HepG2 (cell line): ENCODE measurements around the gene CDHR3. TPM values are rescaled to one million over a fixed set of nuclear protein-coding genes. Genes with fewer than 3 reads are reported as not detected.

Experiments
- ELF4 ChIP-seq: sonication (generic); formaldehyde crosslinking; IDR thresholded peaks from 2 replicates; pipeline ENCODE4 v1.5.0; 2020; ENCODE audit warnings: missing genetic modification reagents, mild to moderate bottlenecking, moderate library complexity, borderline replicate concordance
- KDM5B ChIP-seq: sonication (generic); formaldehyde crosslinking; IDR thresholded peaks from 2 replicates; pipeline ENCODE4 v1.4.0; 2020; ENCODE audit warnings: missing genetic modification reagents, mild to moderate bottlenecking, borderline replicate concordance
- MXD3 ChIP-seq: IDR thresholded peaks from 2 replicates; pipeline ENCODE4 v1.6.1; 2016; ENCODE audit warnings: mild to moderate bottlenecking, missing biosample characterization, missing genetic modification reagents
- REL ChIP-seq: sonication (generic); formaldehyde crosslinking; conservative IDR thresholded peaks from 2 replicates; pipeline ENCODE4 v1.8.0; 2022; ENCODE audit warnings: mild to moderate bottlenecking, missing genetic modification reagents, moderate library complexity
- SALL2 ChIP-seq: sonication (generic); formaldehyde crosslinking; IDR thresholded peaks from 2 replicates; pipeline ENCODE4 v1.8.1; 2023; ENCODE audit warnings: mild to moderate bottlenecking, missing genetic modification reagents, inconsistent platforms
- TOPORS ChIP-seq: sonication (generic); formaldehyde crosslinking; IDR thresholded peaks from 2 replicates; pipeline ENCODE4 v1.8.0; 2023; ENCODE audit warnings: mild to moderate bottlenecking, missing genetic modification reagents
- USF2 ChIP-seq, 2 experiments: sonication (generic) in 1 of 2; formaldehyde crosslinking in 1 of 2; IDR thresholded peaks; 2 replicates each; pipeline versions ENCODE4 v1.5.1 to v1.6.1; 2011 to 2020; ENCODE audit warnings: borderline replicate concordance in 1 of 2, low read depth in 1 of 2, low read length in 1 of 2, mild to moderate bottlenecking in 1 of 2, missing genetic modification reagents in 1 of 2, moderate library complexity in 1 of 2
- ZKSCAN5 ChIP-seq: sonication (generic); formaldehyde crosslinking; IDR thresholded peaks from 2 replicates; pipeline ENCODE4 v1.5.1; 2020; ENCODE audit warnings: mild to moderate bottlenecking, missing genetic modification reagents
- ZNF260 ChIP-seq: sonication (generic); formaldehyde crosslinking; IDR thresholded peaks from 2 replicates; pipeline ENCODE4 v1.4.0; 2020; ENCODE audit warnings: missing genetic modification reagents, low read depth, mild to moderate bottlenecking, borderline replicate concordance
- ZNF691 ChIP-seq: sonication (generic); formaldehyde crosslinking; IDR thresholded peaks from 2 replicates; pipeline ENCODE4 v1.4.0; 2020; ENCODE audit warnings: missing genetic modification reagents, low read depth, mild to moderate bottlenecking, borderline replicate concordance
- polyA plus RNA-seq, 8 experiments: library from polyadenylated mRNA; depleted of rRNA in 3 of 8; stranded (reverse) in 7 of 8; unstranded in 1 of 8; fragments of >200 nt; fragmentation: Illumina TruSeq in 4 of 8; extraction: Trizol in 4 of 8; gene quantifications; 2 replicates each; pipeline versions ENCODE4 v1.2.1 to v1.2.3, GENCODE V29; 2011 to 2016; ENCODE audit warnings: low read depth in 4 of 8, missing spikeins in 1 of 8, mixed read lengths in 1 of 8; ENCODE audit not compliant: insufficient read depth in 1 of 8
- total RNA-seq, 5 experiments: library from RNA; depleted of rRNA; stranded (reverse); fragments of >200 nt; fragmentation: Illumina TruSeq; extraction: Trizol; gene quantifications; 2 replicates each; pipeline ENCODE4 v1.2.3, GENCODE V29; 2016; ENCODE audit warnings: low read depth in 1 of 5
- TF ChIP-seq, protein P1 (sequence below): sonication (generic); formaldehyde crosslinking; IDR thresholded peaks from 2 replicates; pipeline ENCODE4 v1.4.0; 2020; ENCODE audit warnings: mild to moderate bottlenecking, missing genetic modification reagents
- TF ChIP-seq, protein P2 (sequence below): sonication (generic); formaldehyde crosslinking; IDR thresholded peaks from 2 replicates; pipeline ENCODE4 v1.4.0; 2020; ENCODE audit warnings: missing genetic modification reagents, borderline replicate concordance

Gene CDHR3
- total and polyA plus RNA-seq, 2 of the 13 experiments (the other 11 are each of a cell fraction or from before 2014, with no cell fraction given) = 6.5 to 11.8 TPM

- TF ChIP-seq ZKSCAN5 (no peak), ZNF260 (CRISPR knock-in tag) (no peak), MXD3 (CRISPR knock-in tag) (no peak), REL (CRISPR knock-in tag) (no peak), TOPORS (no peak), KDM5B (CRISPR knock-in tag) (no peak), ZNF691 (CRISPR knock-in tag) (0 out of 2 replicates have a peak, but pooled peaks have one; percentile 27), ELF4 (CRISPR knock-in tag) (no peak), SALL2 (no peak), USF2 (IDR thresholded peaks at IDR 0.05; ENCODE audit: low read depth, low read length) (no peak), USF2 (CRISPR knock-in tag; IDR thresholded peaks at IDR 0.05; ENCODE audit: borderline replicate concordance) (no peak)
- TF ChIP-seq, protein P1, sequence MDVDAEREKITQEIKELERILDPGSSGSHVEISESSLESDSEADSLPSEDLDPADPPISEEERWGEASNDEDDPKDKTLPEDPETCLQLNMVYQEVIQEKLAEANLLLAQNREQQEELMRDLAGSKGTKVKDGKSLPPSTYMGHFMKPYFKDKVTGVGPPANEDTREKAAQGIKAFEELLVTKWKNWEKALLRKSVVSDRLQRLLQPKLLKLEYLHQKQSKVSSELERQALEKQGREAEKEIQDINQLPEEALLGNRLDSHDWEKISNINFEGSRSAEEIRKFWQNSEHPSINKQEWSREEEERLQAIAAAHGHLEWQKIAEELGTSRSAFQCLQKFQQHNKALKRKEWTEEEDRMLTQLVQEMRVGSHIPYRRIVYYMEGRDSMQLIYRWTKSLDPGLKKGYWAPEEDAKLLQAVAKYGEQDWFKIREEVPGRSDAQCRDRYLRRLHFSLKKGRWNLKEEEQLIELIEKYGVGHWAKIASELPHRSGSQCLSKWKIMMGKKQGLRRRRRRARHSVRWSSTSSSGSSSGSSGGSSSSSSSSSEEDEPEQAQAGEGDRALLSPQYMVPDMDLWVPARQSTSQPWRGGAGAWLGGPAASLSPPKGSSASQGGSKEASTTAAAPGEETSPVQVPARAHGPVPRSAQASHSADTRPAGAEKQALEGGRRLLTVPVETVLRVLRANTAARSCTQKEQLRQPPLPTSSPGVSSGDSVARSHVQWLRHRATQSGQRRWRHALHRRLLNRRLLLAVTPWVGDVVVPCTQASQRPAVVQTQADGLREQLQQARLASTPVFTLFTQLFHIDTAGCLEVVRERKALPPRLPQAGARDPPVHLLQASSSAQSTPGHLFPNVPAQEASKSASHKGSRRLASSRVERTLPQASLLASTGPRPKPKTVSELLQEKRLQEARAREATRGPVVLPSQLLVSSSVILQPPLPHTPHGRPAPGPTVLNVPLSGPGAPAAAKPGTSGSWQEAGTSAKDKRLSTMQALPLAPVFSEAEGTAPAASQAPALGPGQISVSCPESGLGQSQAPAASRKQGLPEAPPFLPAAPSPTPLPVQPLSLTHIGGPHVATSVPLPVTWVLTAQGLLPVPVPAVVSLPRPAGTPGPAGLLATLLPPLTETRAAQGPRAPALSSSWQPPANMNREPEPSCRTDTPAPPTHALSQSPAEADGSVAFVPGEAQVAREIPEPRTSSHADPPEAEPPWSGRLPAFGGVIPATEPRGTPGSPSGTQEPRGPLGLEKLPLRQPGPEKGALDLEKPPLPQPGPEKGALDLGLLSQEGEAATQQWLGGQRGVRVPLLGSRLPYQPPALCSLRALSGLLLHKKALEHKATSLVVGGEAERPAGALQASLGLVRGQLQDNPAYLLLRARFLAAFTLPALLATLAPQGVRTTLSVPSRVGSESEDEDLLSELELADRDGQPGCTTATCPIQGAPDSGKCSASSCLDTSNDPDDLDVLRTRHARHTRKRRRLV = no peak
- TF ChIP-seq, protein P2, sequence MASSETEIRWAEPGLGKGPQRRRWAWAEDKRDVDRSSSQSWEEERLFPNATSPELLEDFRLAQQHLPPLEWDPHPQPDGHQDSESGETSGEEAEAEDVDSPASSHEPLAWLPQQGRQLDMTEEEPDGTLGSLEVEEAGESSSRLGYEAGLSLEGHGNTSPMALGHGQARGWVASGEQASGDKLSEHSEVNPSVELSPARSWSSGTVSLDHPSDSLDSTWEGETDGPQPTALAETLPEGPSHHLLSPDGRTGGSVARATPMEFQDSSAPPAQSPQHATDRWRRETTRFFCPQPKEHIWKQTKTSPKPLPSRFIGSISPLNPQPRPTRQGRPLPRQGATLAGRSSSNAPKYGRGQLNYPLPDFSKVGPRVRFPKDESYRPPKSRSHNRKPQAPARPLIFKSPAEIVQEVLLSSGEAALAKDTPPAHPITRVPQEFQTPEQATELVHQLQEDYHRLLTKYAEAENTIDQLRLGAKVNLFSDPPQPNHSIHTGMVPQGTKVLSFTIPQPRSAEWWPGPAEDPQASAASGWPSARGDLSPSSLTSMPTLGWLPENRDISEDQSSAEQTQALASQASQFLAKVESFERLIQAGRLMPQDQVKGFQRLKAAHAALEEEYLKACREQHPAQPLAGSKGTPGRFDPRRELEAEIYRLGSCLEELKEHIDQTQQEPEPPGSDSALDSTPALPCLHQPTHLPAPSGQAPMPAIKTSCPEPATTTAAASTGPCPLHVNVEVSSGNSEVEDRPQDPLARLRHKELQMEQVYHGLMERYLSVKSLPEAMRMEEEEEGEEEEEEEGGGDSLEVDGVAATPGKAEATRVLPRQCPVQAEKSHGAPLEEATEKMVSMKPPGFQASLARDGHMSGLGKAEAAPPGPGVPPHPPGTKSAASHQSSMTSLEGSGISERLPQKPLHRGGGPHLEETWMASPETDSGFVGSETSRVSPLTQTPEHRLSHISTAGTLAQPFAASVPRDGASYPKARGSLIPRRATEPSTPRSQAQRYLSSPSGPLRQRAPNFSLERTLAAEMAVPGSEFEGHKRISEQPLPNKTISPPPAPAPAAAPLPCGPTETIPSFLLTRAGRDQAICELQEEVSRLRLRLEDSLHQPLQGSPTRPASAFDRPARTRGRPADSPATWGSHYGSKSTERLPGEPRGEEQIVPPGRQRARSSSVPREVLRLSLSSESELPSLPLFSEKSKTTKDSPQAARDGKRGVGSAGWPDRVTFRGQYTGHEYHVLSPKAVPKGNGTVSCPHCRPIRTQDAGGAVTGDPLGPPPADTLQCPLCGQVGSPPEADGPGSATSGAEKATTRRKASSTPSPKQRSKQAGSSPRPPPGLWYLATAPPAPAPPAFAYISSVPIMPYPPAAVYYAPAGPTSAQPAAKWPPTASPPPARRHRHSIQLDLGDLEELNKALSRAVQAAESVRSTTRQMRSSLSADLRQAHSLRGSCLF = no peak
Measured at GRCh38 chr7:106071999-106072714, 109.1 kb downstream of the CDHR3 start (continued).
